Lower leg skin (tissue), 4 donors: ENCODE results near the gene CKMT2. TPM values are rescaled to one million over a fixed set of nuclear protein-coding genes. Genes with fewer than 3 reads are reported as not detected.

Experiments used
- DNase-seq, 2 donors: peaks; one replicate each; pipeline ENCODE4 v3.0.0-alpha.2; 2019; ENCODE audit warnings: low spot score in 2 of 2
- H3K4me3 ChIP-seq: fragments of 200-600 bp; sonication (generic); 2 replicates; pipeline ENCODE4 v1.5.1; 2017; ENCODE audit warnings: mild to moderate bottlenecking, low read depth; ENCODE audit not compliant: poor library complexity, severe bottlenecking
- POLR2A ChIP-seq, 2 donors: fragments of 450-650 bp; IDR thresholded peaks; one replicate each; pipeline ENCODE4 v1.6.1; 2016 to 2017; ENCODE audit warnings: antibody characterized with exemption in 2 of 2, mild to moderate bottlenecking in 1 of 2, moderate library complexity in 1 of 2
- WGBS, 2 donors: methylation state at CpG; one replicate each; pipeline ENCODE4 v1.1.5; 2018; 5-methylcytosine and 5-hydroxymethylcytosine counted together
- intact Hi-C: fragments of 100-400 bp; cut with DNase I; formaldehyde crosslinking; loops from one replicate; pipeline ENCODE4 v1.15.0; 2023; ENCODE audit warnings: low total_unique reads
- total RNA-seq, 4 donors: library from RNA; depleted of rRNA; stranded (reverse); fragments of >200 nt; gene quantifications; one replicate each; pipeline ENCODE4 v1.1.0, GENCODE V29; 2016
- TF ChIP-seq, protein P1 (sequence below), 3 donors: fragments of 450-650 bp; IDR thresholded peaks; one replicate each; pipeline ENCODE4 v1.5.1; 2016; ENCODE audit warnings: antibody characterized with exemption in 3 of 3, mild to moderate bottlenecking in 3 of 3, moderate library complexity in 2 of 3

CKMT2 gene
- total RNA-seq, 4 donors from 2014 or later, result 4.0 to 19.7 (median 7.8) TPM

- 82 to 92% methylated on average over 8 of the region's 8 CpGs for WGBS, 2 donors
- no peak overlapping the region for H3K4me3 ChIP-seq
- intact Hi-C loops, result no loop called here
- no peak for TF ChIP-seq POLR2A (IDR thresholded peaks at IDR 0.05)
- TF ChIP-seq, protein P1, sequence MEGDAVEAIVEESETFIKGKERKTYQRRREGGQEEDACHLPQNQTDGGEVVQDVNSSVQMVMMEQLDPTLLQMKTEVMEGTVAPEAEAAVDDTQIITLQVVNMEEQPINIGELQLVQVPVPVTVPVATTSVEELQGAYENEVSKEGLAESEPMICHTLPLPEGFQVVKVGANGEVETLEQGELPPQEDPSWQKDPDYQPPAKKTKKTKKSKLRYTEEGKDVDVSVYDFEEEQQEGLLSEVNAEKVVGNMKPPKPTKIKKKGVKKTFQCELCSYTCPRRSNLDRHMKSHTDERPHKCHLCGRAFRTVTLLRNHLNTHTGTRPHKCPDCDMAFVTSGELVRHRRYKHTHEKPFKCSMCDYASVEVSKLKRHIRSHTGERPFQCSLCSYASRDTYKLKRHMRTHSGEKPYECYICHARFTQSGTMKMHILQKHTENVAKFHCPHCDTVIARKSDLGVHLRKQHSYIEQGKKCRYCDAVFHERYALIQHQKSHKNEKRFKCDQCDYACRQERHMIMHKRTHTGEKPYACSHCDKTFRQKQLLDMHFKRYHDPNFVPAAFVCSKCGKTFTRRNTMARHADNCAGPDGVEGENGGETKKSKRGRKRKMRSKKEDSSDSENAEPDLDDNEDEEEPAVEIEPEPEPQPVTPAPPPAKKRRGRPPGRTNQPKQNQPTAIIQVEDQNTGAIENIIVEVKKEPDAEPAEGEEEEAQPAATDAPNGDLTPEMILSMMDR (IDR thresholded peaks at IDR 0.05), result no peak
- DNase-seq, result no peak
These were observed 2.7 kb upstream of the CKMT2 start for GRCh38 chr5:81230416-81230815.

DNA sequence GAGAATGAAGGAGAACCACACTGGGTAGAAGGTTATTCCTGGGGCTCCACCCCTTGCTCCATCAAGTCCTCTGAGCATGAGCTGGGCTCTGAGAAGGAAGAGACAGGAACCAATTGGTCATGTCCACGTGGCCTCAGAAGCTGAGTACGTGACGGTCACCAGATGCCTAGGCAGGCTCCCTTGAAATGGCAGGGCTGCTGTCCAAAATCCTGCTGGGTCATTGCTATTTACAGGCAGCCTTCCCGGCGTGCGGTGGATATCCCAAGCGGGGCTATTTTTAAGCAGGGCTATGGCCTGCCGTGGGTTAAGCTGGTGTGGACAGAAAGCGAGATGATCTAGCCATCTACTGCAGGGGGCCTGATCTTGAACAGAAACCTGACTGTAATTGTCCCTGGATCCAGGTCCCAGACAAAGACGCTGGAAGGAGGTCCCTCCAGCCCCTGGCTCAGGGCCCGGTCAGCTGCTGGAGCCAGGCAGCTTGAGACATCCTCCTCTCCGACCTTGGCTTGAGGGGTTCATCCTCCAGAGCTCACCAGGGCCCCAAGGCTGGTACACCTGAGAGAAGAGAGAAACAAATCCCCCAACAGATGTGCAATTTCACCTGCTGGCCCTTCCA is 550 bp upstream of the CKMT2 start:
- 64 to 76% methylated on average over 8 to 12 of the region's 12 CpGs for WGBS, 2 donors
- DNase-seq, result peak in 1 of 2 donors; percentile 89
- no peak overlapping the region for H3K4me3 ChIP-seq
- intact Hi-C loops, result no loop called here
- TF ChIP-seq POLR2A (IDR thresholded peaks at IDR 0.05), result no peak
- TF ChIP-seq, protein P1 (IDR thresholded peaks at IDR 0.05), result no peak

- H3K4me3 ChIP-seq, result no peak overlapping the region
- DNase-seq, result no peak
- TF ChIP-seq, protein P1 (IDR thresholded peaks at IDR 0.05), result no peak
- no peak for TF ChIP-seq POLR2A (IDR thresholded peaks at IDR 0.05)
- intact Hi-C loops, result no loop called here
- 92 to 100% methylated on average over 7 of the region's 7 CpGs for WGBS, 2 donors
These were observed 1.2 kb downstream of the CKMT2 start for GRCh38 chr5:81234299-81234698.

GRCh38 chr5:81234801-81235200 is 1.7 kb downstream of the CKMT2 start:
- DNase-seq, result no peak

DNA sequence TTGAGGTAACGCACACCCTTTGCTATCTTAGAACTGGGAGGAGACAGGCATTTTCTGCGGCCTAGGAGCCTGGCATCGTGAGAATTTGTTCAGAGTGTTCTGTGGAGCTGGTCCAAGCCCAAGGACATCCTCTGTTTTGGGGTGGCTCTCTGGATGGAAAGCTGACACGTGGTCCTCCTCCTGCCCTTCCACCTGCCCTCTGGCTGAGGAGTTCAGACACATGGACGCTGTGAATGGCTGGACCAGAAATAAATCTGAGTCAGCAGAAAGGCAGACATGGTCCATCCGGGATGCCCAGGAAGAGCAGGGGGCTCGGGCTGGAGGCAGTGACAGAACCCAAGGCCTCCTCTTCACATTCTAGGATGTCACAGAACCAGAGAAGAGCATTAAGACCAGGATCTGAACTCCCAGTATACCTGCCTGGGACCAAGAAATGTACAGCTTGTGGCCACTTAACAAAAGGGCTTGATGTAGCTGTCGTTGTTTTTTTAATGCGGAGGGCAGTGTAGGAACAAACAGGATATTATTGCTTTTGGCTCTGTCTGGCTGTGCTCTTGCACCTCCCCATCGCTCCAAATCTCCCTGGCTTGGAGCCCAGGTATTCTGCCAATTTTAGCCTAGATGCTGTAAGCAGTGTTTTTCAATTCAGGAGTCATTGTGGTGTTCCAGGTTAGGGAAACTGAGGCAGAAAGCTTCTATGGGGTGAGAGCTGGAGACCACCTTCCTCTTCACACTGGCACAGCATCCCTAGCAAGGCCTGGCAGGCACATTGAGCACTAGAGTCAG is 2.4 kb downstream of the CKMT2 start:
- intact Hi-C loops, result no loop called here
- DNase-seq, result no peak
- WGBS, 2 donors, result 63 to 68% methylated on average over 10 of the region's 10 CpGs
- H3K4me3 ChIP-seq, result no peak overlapping the region
- TF ChIP-seq POLR2A (IDR thresholded peaks at IDR 0.05), result no peak
- TF ChIP-seq, protein P1 (IDR thresholded peaks at IDR 0.05), result no peak

More at GRCh38 chr5:81234801-81235200, 1.7 kb downstream of the CKMT2 start:
- H3K4me3 ChIP-seq, result no peak overlapping the region
- no peak for TF ChIP-seq POLR2A (IDR thresholded peaks at IDR 0.05)
- TF ChIP-seq, protein P1 (IDR thresholded peaks at IDR 0.05), result no peak
- 79 to 81% methylated on average over 3 of the region's 3 CpGs for WGBS, 2 donors
- intact Hi-C loops, result no loop called here
